ENCODE results near the gene ANKRD27. TPM values are rescaled to one million over a fixed set of nuclear protein-coding genes. Genes with fewer than 3 reads are reported as not detected.
A peak's percentile ranks its signal among the peaks of the same experiment; 100 is the strongest.
"Not testable (repeated sequence)": the region's sequence is repeated elsewhere in the genome, so short reads cannot be mapped to it uniquely, and the experiment has no call there.

The ANKRD27 gene
- total and polyA plus RNA-seq, 8 donors, result 19.7 to 35.7 (median 22.1) TPM

GRCh38 chr19:32708457-32708856 is 33.5 kb upstream of the ANKRD27 start:
- Histone ChIP-seq H3K4me1 (peaks cover 0 to 12% of the 10 kb centered on the region in 2 donors), H3K4me3 (no peak overlapping the region), H3K9me3 (peaks cover 0 to 14% of the 10 kb centered on the region in 2 donors), H3K36me3 (peaks cover 3 to 63% of the 10 kb centered on the region in 2 donors), H3K27me3 (no peaks in the 10 kb centered on the region), H3K27ac (peak overlapping the region in 1 of 2 donors; percentile 58)
- TF ChIP-seq CTCF (IDR thresholded peaks at IDR 0.05), result no peak
- ATAC-seq (no peak), DNase-seq (no peak)
- intact Hi-C loops (cut with DNase I), result no loop called here

GRCh38 chr19:32704006-32704405 is 29.0 kb upstream of the ANKRD27 start:
- H3K4me3 ChIP-seq; intact Hi-C loops (cut with DNase I); ATAC-seq; DNase-seq; H3K27ac ChIP-seq; H3K27me3 ChIP-seq: not testable (repeated sequence)
- Histone ChIP-seq H3K4me1 (peaks cover 5 to 30% of the 10 kb centered on the region in 2 donors), H3K36me3 (peaks cover 0 to 52% of the 10 kb centered on the region in 2 donors), H3K9me3 (peaks cover 0 to 28% of the 10 kb centered on the region in 2 donors)

GRCh38 chr19:32702010-32702409 is 27.0 kb upstream of the ANKRD27 start:
- no peak for DNase-seq
- peak; percentile 86 for ATAC-seq
- Histone ChIP-seq H3K4me1 (peaks cover 5 to 33% of the 10 kb centered on the region in 2 donors), H3K4me3 (no peak overlapping the region), H3K9me3 (peaks cover 0 to 28% of the 10 kb centered on the region in 2 donors), H3K27me3 (no peaks in the 10 kb centered on the region), H3K36me3 (peaks cover 0 to 59% of the 10 kb centered on the region in 2 donors), H3K27ac (no peak overlapping the region)
- TF ChIP-seq CTCF (IDR thresholded peaks at IDR 0.05), result no peak
- intact Hi-C loops (cut with DNase I), result no loop called here

GRCh38 chr19:32700129-32700528 is 25.1 kb upstream of the ANKRD27 start:
- H3K27me3 ChIP-seq; H3K27ac ChIP-seq; intact Hi-C loops (cut with DNase I); H3K4me3 ChIP-seq; DNase-seq; ATAC-seq: not testable (repeated sequence)
- peaks cover 11 to 52% of the 10 kb centered on the region in 2 donors for H3K4me1 ChIP-seq
- H3K36me3 ChIP-seq, result peaks cover 0 to 53% of the 10 kb centered on the region in 2 donors
- peaks cover 0 to 28% of the 10 kb centered on the region in 2 donors for H3K9me3 ChIP-seq

GRCh38 chr19:32696771-32697170 is 21.8 kb upstream of the ANKRD27 start:
- peaks cover 29 to 72% of the 10 kb centered on the region in 2 donors for H3K4me1 ChIP-seq
- intact Hi-C loops (cut with DNase I), result not testable (repeated sequence)

GRCh38 chr19:32695506-32695905 is 20.5 kb upstream of the ANKRD27 start:
- peak overlapping the region in 1 of 2 donors; percentile 92 for H3K27ac ChIP-seq

More at GRCh38 chr19:32696771-32697170, 21.8 kb upstream of the ANKRD27 start:
- DNase-seq, H3K9me3 ChIP-seq, H3K27me3 ChIP-seq, ATAC-seq, H3K4me3 ChIP-seq: not testable (repeated sequence)
- H3K36me3 ChIP-seq, result peaks cover 0 to 23% of the 10 kb centered on the region in 2 donors
- peak overlapping the region in 1 of 2 donors; percentile 92 for H3K27ac ChIP-seq

GRCh38 chr19:32694851-32695250 is 19.9 kb upstream of the ANKRD27 start:
- Histone ChIP-seq H3K4me1 (peaks cover 31 to 76% of the 10 kb centered on the region in 2 donors), H3K36me3 (peaks cover 0 to 15% of the 10 kb centered on the region in 2 donors), H3K4me3 (peak overlapping the region; percentile 8 to 75), H3K27ac (peak overlapping the region in 1 of 2 donors; percentile 92)
- ATAC-seq; H3K9me3 ChIP-seq; intact Hi-C loops (cut with DNase I); DNase-seq; H3K27me3 ChIP-seq: not testable (repeated sequence)

More at GRCh38 chr19:32695506-32695905, 20.5 kb upstream of the ANKRD27 start:
- H3K9me3 ChIP-seq; intact Hi-C loops (cut with DNase I); H3K4me3 ChIP-seq; DNase-seq; H3K27me3 ChIP-seq; ATAC-seq: not testable (repeated sequence)
- Histone ChIP-seq H3K36me3 (peaks cover 0 to 21% of the 10 kb centered on the region in 2 donors), H3K4me1 (peaks cover 31 to 72% of the 10 kb centered on the region in 2 donors)

GRCh38 chr19:32694316-32694715 is 19.3 kb upstream of the ANKRD27 start:
- H3K36me3 ChIP-seq; ATAC-seq; H3K9me3 ChIP-seq; intact Hi-C loops (cut with DNase I); DNase-seq; H3K27me3 ChIP-seq: not testable (repeated sequence)
- Histone ChIP-seq H3K4me1 (peaks cover 31 to 76% of the 10 kb centered on the region in 2 donors), H3K27ac (peak overlapping the region in 1 of 2 donors; percentile 92), H3K4me3 (peak overlapping the region; percentile 8 to 75)

- ATAC-seq; H3K27me3 ChIP-seq; DNase-seq; H3K9me3 ChIP-seq; H3K36me3 ChIP-seq; intact Hi-C loops (cut with DNase I): not testable (repeated sequence)
- Histone ChIP-seq H3K4me1 (peaks cover 31 to 72% of the 10 kb centered on the region in 2 donors), H3K4me3 (peak overlapping the region; percentile 75 to 81), H3K27ac (peak overlapping the region in 1 of 2 donors; percentile 92)
These were observed 18.4 kb upstream of the ANKRD27 start for GRCh38 chr19:32693151-32694108.

All from left lung (tissue), 10 donors.